A549 (cell line): ENCODE data around the gene SHH.

Experiments used
- NR3C1 ChIP-seq: fragments of >200 bp; sonication (Bioruptor Twin); formaldehyde crosslinking; IDR thresholded peaks from 3 replicates; pipeline ENCODE4 v1.6.1; 2017
- TF ChIP-seq, protein P1 (sequence below): fragments of 150-350 bp; IDR thresholded peaks from 2 replicates; pipeline ENCODE4 v1.6.1; 2014; ENCODE audit warnings: low read depth, mild to moderate bottlenecking, low read length
- TF ChIP-seq, protein P2 (sequence below): fragments of >200 bp; sonication (Bioruptor Twin); formaldehyde crosslinking; IDR thresholded peaks from 3 replicates; pipeline ENCODE4 v1.5.1; 2016

DNA sequence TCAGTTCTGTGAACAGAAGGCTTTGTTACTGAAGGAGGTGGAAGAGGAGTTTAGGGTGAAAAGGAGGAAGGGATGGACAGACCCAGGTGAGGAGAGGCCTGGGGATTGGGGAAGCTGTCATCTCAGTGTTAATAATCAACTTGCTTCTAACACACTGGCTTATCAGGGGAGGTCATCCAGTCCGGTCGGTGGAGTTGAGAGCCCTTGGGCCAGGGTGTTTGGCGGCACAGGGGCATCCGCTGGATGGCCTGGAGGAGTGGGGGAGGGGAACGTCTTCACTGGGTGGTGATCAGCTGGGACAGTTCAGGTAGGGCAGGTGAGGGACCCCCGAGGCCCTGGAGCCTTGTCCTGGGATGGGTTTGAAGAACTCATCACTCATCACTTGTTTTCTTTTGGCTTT, 33.9 kb downstream of the SHH start:
- TF ChIP-seq, protein P1, sequence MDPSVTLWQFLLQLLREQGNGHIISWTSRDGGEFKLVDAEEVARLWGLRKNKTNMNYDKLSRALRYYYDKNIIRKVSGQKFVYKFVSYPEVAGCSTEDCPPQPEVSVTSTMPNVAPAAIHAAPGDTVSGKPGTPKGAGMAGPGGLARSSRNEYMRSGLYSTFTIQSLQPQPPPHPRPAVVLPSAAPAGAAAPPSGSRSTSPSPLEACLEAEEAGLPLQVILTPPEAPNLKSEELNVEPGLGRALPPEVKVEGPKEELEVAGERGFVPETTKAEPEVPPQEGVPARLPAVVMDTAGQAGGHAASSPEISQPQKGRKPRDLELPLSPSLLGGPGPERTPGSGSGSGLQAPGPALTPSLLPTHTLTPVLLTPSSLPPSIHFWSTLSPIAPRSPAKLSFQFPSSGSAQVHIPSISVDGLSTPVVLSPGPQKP, result no peak
- TF ChIP-seq NR3C1, result no peak
- TF ChIP-seq, protein P2, sequence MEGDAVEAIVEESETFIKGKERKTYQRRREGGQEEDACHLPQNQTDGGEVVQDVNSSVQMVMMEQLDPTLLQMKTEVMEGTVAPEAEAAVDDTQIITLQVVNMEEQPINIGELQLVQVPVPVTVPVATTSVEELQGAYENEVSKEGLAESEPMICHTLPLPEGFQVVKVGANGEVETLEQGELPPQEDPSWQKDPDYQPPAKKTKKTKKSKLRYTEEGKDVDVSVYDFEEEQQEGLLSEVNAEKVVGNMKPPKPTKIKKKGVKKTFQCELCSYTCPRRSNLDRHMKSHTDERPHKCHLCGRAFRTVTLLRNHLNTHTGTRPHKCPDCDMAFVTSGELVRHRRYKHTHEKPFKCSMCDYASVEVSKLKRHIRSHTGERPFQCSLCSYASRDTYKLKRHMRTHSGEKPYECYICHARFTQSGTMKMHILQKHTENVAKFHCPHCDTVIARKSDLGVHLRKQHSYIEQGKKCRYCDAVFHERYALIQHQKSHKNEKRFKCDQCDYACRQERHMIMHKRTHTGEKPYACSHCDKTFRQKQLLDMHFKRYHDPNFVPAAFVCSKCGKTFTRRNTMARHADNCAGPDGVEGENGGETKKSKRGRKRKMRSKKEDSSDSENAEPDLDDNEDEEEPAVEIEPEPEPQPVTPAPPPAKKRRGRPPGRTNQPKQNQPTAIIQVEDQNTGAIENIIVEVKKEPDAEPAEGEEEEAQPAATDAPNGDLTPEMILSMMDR, result no peak
